Vagina (tissue), 2 donors: ENCODE data around the gene INSYN2A.

Experiments used
- POLR2A ChIP-seq, 2 donors: fragments of 450-650 bp; IDR thresholded peaks; one replicate each; pipeline ENCODE4 v1.6.1; 2017; ENCODE audit warnings: antibody characterized with exemption in 2 of 2, mild to moderate bottlenecking in 2 of 2, moderate library complexity in 2 of 2
- TF ChIP-seq, protein P1 (sequence below), 3 experiments: fragments of 450-650 bp in 2 of 3; fragments of 200-600 bp in 1 of 3; sonication (generic) in 1 of 3; IDR thresholded peaks; one replicate each; pipeline ENCODE4 v1.5.1; 2017 to 2019; ENCODE audit warnings: antibody characterized with exemption in 3 of 3, mild to moderate bottlenecking in 2 of 3, moderate library complexity in 2 of 3

GRCh38 chr10:127161482-127161881 is 34.9 kb downstream of the INSYN2A start:
- TF ChIP-seq, protein P1, sequence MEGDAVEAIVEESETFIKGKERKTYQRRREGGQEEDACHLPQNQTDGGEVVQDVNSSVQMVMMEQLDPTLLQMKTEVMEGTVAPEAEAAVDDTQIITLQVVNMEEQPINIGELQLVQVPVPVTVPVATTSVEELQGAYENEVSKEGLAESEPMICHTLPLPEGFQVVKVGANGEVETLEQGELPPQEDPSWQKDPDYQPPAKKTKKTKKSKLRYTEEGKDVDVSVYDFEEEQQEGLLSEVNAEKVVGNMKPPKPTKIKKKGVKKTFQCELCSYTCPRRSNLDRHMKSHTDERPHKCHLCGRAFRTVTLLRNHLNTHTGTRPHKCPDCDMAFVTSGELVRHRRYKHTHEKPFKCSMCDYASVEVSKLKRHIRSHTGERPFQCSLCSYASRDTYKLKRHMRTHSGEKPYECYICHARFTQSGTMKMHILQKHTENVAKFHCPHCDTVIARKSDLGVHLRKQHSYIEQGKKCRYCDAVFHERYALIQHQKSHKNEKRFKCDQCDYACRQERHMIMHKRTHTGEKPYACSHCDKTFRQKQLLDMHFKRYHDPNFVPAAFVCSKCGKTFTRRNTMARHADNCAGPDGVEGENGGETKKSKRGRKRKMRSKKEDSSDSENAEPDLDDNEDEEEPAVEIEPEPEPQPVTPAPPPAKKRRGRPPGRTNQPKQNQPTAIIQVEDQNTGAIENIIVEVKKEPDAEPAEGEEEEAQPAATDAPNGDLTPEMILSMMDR (IDR thresholded peaks at IDR 0.05): no peak
- TF ChIP-seq POLR2A (IDR thresholded peaks at IDR 0.05): no peak
